GM12878 (cell line): ENCODE data around the gene RBM4B. TPM values are rescaled to one million over a fixed set of nuclear protein-coding genes. Genes with fewer than 3 reads are reported as not detected.
A peak's percentile ranks its signal among the peaks of the same experiment; 100 is the strongest.

Experiments
- ATAC-seq: fragments of 200-7000 bp; cut with Tn5 transposase; 3 replicates; pipeline ENCODE4 v1.9.1; 2020; ENCODE audit warnings: mild to moderate bottlenecking, moderate library complexity
- BruUV-seq: library from RNA; stranded (reverse); fragments of 400-500 nt; replicated peaks from 2 replicates; lab custom pipeline; 2021; lab: Mats Ljungman, UMichigan
- CTCF ChIA-PET: fragments of 300-600 bp; sonication (Branson Sonifier 250); formaldehyde crosslinking; extraction: SDS; loops from one replicate; lab custom pipeline; 2021; ENCODE audit warnings: inconsistent platforms; lab: Yijun Ruan, JAX
- POLR2A ChIA-PET: fragments of 350-600 bp; formaldehyde crosslinking; extraction: SDS; loops from one replicate; lab custom pipeline; 2021; ENCODE audit warnings: inconsistent platforms; lab: Charles Lee
- RAD21 ChIA-PET: fragments of 300-600 bp; sonication (Branson Sonifier 250); formaldehyde crosslinking; loops from one replicate; lab custom pipeline; 2023; ENCODE audit warnings: antibody characterized with exemption; ENCODE audit not compliant: unreplicated experiment; lab: Charles Lee
- SMC1A ChIA-PET: fragments of 300-600 bp; sonication (Branson Sonifier 250); formaldehyde crosslinking; loops from one replicate; lab custom pipeline; 2023; ENCODE audit not compliant: unreplicated experiment, uncharacterized antibody; lab: Charles Lee
- DNase-seq: peaks from one replicate; pipeline ENCODE4 v3.0.0-alpha.2; 2011; ENCODE audit warnings: low read depth, low spot score
- FAIRE-seq: peaks from 3 replicates; lab custom pipeline; 2011; peaks lifted over from hg19 to GRCh38; lab: Jason Lieb, UNC
- H2AFZ ChIP-seq: 2 replicates; pipeline ENCODE4 v1.6.0; 2011; ENCODE audit warnings: low read depth, low read length, control low read depth; ENCODE audit not compliant: control insufficient read depth
- H3K27ac ChIP-seq: 2 replicates; pipeline ENCODE4 v1.5.1; 2011; ENCODE audit warnings: control low read depth; ENCODE audit not compliant: control insufficient read depth, insufficient read depth
- H3K27me3 ChIP-seq, 2 experiments: replicated peaks in 1 of 2; 2 replicates each; pipeline versions ENCODE4 v1.6.0 to v1.6.1; 2011; ENCODE audit warnings: low read length in 1 of 2; ENCODE audit not compliant: control insufficient read depth in 2 of 2, insufficient read depth in 2 of 2
- H3K36me3 ChIP-seq, 2 experiments: 2 replicates each; pipeline ENCODE4 v1.5.1; 2011; ENCODE audit warnings: low read length in 1 of 2; ENCODE audit not compliant: control insufficient read depth in 2 of 2, insufficient read depth in 2 of 2
- H3K4me1 ChIP-seq: 2 replicates; pipeline ENCODE4 v1.6.1; 2011; ENCODE audit warnings: mild to moderate bottlenecking, low read length, moderate library complexity, mixed read lengths; ENCODE audit not compliant: control insufficient read depth, insufficient read depth
- H3K4me2 ChIP-seq: 2 replicates; pipeline ENCODE4 v1.6.0; 2011; ENCODE audit warnings: control low read depth; ENCODE audit not compliant: control insufficient read depth, insufficient read depth
- H3K4me3 ChIP-seq: fragments of 200-600 bp; sonication (generic); 2 replicates; pipeline ENCODE4 v1.5.1; 2016
- H3K79me2 ChIP-seq: 2 replicates; pipeline ENCODE4 v1.6.0; 2011; ENCODE audit warnings: low read length; ENCODE audit not compliant: control insufficient read depth, insufficient read depth
- H3K9ac ChIP-seq: 2 replicates; pipeline ENCODE4 v1.8.0; 2011; ENCODE audit warnings: low read length, control low read depth, mixed read lengths; ENCODE audit not compliant: control insufficient read depth, insufficient read depth
- H3K9me3 ChIP-seq: replicated peaks from 3 replicates; pipeline ENCODE4 v1.5.1; 2011; ENCODE audit warnings: mild to moderate bottlenecking, low read length; ENCODE audit not compliant: control insufficient read depth, insufficient read depth
- H4K20me1 ChIP-seq: 2 replicates; pipeline ENCODE4 v1.6.0; 2011; ENCODE audit not compliant: control insufficient read depth, insufficient read depth
- CBX5 ChIP-seq: sonication (generic); IDR thresholded peaks from 2 replicates; pipeline ENCODE4 v1.6.1; 2016; ENCODE audit warnings: low read depth, moderate library complexity, mild to moderate bottlenecking, inconsistent platforms
- EGR1 ChIP-seq, 2 experiments: IDR thresholded peaks; 1 replicate in 1 of 2; 2 replicates in 1 of 2; pipeline ENCODE4 v1.6.1; 2011 to 2012; ENCODE audit warnings: low read depth in 2 of 2, low read length in 2 of 2, borderline replicate concordance in 1 of 2, mild to moderate bottlenecking in 1 of 2, moderate library complexity in 1 of 2
- FOXM1 ChIP-seq: IDR thresholded peaks from 2 replicates; pipeline ENCODE4 v1.6.1; 2012; ENCODE audit warnings: low read depth, mild to moderate bottlenecking, inconsistent platforms, low read length, moderate library complexity
- GATAD2B ChIP-seq: fragments of 450-650 bp; conservative IDR thresholded peaks from 2 replicates; pipeline ENCODE4 v1.6.1; 2017; ENCODE audit warnings: low read depth, mild to moderate bottlenecking, moderate library complexity
- MEF2A ChIP-seq: IDR thresholded peaks from 2 replicates; pipeline ENCODE4 v1.6.1; 2011; ENCODE audit warnings: low read depth, mild to moderate bottlenecking, low read length, moderate library complexity; ENCODE audit not compliant: insufficient read depth
- POLR2A ChIP-seq: IDR thresholded peaks from 2 replicates; pipeline ENCODE4 v1.6.1; 2011; ENCODE audit warnings: low read depth, mild to moderate bottlenecking, low read length
- POLR2AphosphoS5 ChIP-seq: IDR thresholded peaks from 2 replicates; pipeline ENCODE4 v1.6.1; 2011; ENCODE audit warnings: mild to moderate bottlenecking, low read length, inconsistent platforms
- RUNX3 ChIP-seq: IDR thresholded peaks from 2 replicates; pipeline ENCODE4 v1.6.1; 2012; ENCODE audit warnings: low read length, inconsistent platforms
- SRF ChIP-seq, 2 experiments: IDR thresholded peaks; 2 replicates each; pipeline ENCODE4 v1.6.1; 2011; ENCODE audit warnings: low read depth in 2 of 2, low read length in 2 of 2, mild to moderate bottlenecking in 1 of 2, moderate library complexity in 1 of 2
- TBL1XR1 ChIP-seq: IDR thresholded peaks from 2 replicates; pipeline ENCODE4 v1.6.1; 2012; ENCODE audit warnings: low read depth, low read length, improper control_type of control experiment
- ZNF622 ChIP-seq: fragments of 450-650 bp; IDR thresholded peaks from 2 replicates; pipeline ENCODE4 v1.6.1; 2017; ENCODE audit warnings: mild to moderate bottlenecking, inconsistent platforms
- ZSCAN29 ChIP-seq: fragments of 450-650 bp; IDR thresholded peaks from 2 replicates; pipeline ENCODE4 v1.6.1; 2017; ENCODE audit warnings: mild to moderate bottlenecking, moderate library complexity
- WGBS: methylation state at CpG from one replicate; pipeline ENCODE4 v1.1.6; 2016; ENCODE audit warnings: low lambda C conversion rate; ENCODE audit not compliant: insufficient replicate concordance, insufficient coverage; ENCODE audit errors: missing lambda C conversion rate; 5-methylcytosine and 5-hydroxymethylcytosine counted together
- in situ Hi-C: fragments of 300-500 bp; cut with MboI; formaldehyde crosslinking; loops from 9 replicates; pipeline ENCODE4 v1.14.3; 2018; ENCODE audit warnings: mixed read lengths
- intact Hi-C: fragments of 100-400 bp; cut with micrococcal nuclease; formaldehyde crosslinking; loops from one replicate; pipeline ENCODE4 v1.14.2; 2022; ENCODE audit not compliant: unreplicated experiment
- polyA plus RNA-seq, 11 experiments: library from polyadenylated mRNA; depleted of rRNA in 4 of 11; unstranded in 6 of 11; stranded (reverse) in 5 of 11; fragments of >200 nt; fragmentation: Nextera tagmentation in 4 of 11; fragmentation: Illumina TruSeq in 1 of 11; extraction: Ambion mirVana in 4 of 11; extraction: Trizol in 1 of 11; gene quantifications; 1 replicate in 1 of 11; 2 replicates in 10 of 11; pipeline versions ENCODE4 v1.2.1 to v1.2.3, GENCODE V29; 2011 to 2016; ENCODE audit warnings: inconsistent platforms in 2 of 11, missing spikeins in 2 of 11, low read depth in 1 of 11
- total RNA-seq, 4 experiments: library from RNA; depleted of rRNA in 3 of 4; stranded (reverse); fragments of >200 nt in 3 of 4; fragmentation: Illumina TruSeq in 1 of 4; extraction: Trizol in 1 of 4; gene quantifications; 2 replicates each; pipeline versions ENCODE4 v1.2.1 to v1.2.3, GENCODE V29; 2013 to 2021
- TF ChIP-seq, protein P1 (sequence below): fragments of 450-650 bp; IDR thresholded peaks from 2 replicates; pipeline ENCODE4 v1.6.1; 2017; ENCODE audit warnings: low read depth, mild to moderate bottlenecking, moderate library complexity
- TF ChIP-seq, protein P2 (sequence below): fragments of 150-350 bp; IDR thresholded peaks from 2 replicates; pipeline ENCODE4 v1.6.1; 2016; ENCODE audit warnings: low read depth, low read length
- TF ChIP-seq, protein P3 (sequence below): fragments of 450-650 bp; IDR thresholded peaks from 2 replicates; pipeline ENCODE4 v1.6.1; 2014; ENCODE audit warnings: mild to moderate bottlenecking

The RBM4B gene
- total and polyA plus RNA-seq, 10 of the 15 experiments (the other 5 are each of a cell fraction or from before 2014, with no cell fraction given): 16.1 to 37.0 (median 21.6) TPM

DNA sequence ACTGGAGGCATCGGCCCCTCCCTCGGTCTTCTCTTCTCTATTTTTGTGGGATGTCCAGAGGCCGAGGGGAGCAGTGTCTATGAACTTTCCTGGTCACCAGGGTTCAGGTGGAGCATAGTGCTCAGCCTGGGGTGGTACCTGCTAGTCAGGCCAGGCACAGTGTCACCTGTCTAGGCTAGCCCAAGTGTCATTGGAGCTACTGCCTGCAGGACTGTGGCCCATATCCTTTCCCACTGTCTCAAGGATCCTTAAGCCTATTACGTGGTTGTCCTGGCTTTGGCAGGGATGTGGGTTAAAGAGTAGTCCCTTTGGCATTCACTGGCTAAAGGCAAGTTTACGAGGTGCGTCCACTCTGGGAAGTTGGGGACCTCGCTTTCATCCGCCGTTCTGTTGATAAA, 51.9 kb downstream of the RBM4B start:
- H3K36me3 ChIP-seq: peaks cover 51 to 67% of the 10 kb centered on the region in 2 experiments
- POLR2A ChIA-PET: interaction anchor here (1.2 kb wide), 1 partner anchor 12 kb away, joined by 4 read pairs; the partner anchor contains the start of gene RBM4
- WGBS: 97% methylated on average over 9 of the region's 9 CpGs
- peaks cover 20% of the 10 kb centered on the region for H4K20me1 ChIP-seq
- SMC1A ChIA-PET: no interaction called here
- FAIRE-seq: no peak
- in situ Hi-C loops (no loop called here), intact Hi-C loops (no loop called here)
- no peak overlapping the region for H3K4me2 ChIP-seq
- CTCF ChIA-PET: interaction anchor here (10.1 kb wide), 1 partner anchor 10 kb away, joined by 71 read pairs; the partner anchor contains the start of gene RBM4
- no peak overlapping the region for H3K27ac ChIP-seq
- no peak for ATAC-seq
- no peak for DNase-seq
- no peaks in the 10 kb centered on the region for H3K9me3 ChIP-seq
- RAD21 ChIA-PET: interaction anchor here (1.4 kb wide), 1 partner anchor 51 kb away, joined by 3 read pairs; no protein-coding TSS in a partner anchor
- peak; percentile 59; the same call in 1 of the 2 replicates for TF ChIP-seq POLR2AphosphoS5
- TF ChIP-seq ZSCAN29: no peak
- TF ChIP-seq RUNX3: no peak
- TF ChIP-seq CBX5: no peak
- peak; percentile 68 for TF ChIP-seq POLR2A
- TF ChIP-seq TBL1XR1: no peak
- no peak for TF ChIP-seq GATAD2B
- TF ChIP-seq, protein P1, sequence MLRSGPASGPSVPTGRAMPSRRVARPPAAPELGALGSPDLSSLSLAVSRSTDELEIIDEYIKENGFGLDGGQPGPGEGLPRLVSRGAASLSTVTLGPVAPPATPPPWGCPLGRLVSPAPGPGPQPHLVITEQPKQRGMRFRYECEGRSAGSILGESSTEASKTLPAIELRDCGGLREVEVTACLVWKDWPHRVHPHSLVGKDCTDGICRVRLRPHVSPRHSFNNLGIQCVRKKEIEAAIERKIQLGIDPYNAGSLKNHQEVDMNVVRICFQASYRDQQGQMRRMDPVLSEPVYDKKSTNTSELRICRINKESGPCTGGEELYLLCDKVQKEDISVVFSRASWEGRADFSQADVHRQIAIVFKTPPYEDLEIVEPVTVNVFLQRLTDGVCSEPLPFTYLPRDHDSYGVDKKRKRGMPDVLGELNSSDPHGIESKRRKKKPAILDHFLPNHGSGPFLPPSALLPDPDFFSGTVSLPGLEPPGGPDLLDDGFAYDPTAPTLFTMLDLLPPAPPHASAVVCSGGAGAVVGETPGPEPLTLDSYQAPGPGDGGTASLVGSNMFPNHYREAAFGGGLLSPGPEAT: no peak
- TF ChIP-seq, protein P2, sequence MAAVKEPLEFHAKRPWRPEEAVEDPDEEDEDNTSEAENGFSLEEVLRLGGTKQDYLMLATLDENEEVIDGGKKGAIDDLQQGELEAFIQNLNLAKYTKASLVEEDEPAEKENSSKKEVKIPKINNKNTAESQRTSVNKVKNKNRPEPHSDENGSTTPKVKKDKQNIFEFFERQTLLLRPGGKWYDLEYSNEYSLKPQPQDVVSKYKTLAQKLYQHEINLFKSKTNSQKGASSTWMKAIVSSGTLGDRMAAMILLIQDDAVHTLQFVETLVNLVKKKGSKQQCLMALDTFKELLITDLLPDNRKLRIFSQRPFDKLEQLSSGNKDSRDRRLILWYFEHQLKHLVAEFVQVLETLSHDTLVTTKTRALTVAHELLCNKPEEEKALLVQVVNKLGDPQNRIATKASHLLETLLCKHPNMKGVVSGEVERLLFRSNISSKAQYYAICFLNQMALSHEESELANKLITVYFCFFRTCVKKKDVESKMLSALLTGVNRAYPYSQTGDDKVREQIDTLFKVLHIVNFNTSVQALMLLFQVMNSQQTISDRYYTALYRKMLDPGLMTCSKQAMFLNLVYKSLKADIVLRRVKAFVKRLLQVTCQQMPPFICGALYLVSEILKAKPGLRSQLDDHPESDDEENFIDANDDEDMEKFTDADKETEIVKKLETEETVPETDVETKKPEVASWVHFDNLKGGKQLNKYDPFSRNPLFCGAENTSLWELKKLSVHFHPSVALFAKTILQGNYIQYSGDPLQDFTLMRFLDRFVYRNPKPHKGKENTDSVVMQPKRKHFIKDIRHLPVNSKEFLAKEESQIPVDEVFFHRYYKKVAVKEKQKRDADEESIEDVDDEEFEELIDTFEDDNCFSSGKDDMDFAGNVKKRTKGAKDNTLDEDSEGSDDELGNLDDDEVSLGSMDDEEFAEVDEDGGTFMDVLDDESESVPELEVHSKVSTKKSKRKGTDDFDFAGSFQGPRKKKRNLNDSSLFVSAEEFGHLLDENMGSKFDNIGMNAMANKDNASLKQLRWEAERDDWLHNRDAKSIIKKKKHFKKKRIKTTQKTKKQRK: no peak
- TF ChIP-seq FOXM1: no peak
- TF ChIP-seq EGR1 (IDR thresholded peaks at IDR 0.05; ENCODE audit: borderline replicate concordance in 1 of 2, low read depth in 2 of 2, low read length in 2 of 2): no peak
- no peak for TF ChIP-seq SRF (IDR thresholded peaks at IDR 0.05; ENCODE audit: low read depth in 2 of 2, low read length in 2 of 2)
- TF ChIP-seq ZNF622: no peak
- TF ChIP-seq MEF2A: no peak
- TF ChIP-seq, protein P3, sequence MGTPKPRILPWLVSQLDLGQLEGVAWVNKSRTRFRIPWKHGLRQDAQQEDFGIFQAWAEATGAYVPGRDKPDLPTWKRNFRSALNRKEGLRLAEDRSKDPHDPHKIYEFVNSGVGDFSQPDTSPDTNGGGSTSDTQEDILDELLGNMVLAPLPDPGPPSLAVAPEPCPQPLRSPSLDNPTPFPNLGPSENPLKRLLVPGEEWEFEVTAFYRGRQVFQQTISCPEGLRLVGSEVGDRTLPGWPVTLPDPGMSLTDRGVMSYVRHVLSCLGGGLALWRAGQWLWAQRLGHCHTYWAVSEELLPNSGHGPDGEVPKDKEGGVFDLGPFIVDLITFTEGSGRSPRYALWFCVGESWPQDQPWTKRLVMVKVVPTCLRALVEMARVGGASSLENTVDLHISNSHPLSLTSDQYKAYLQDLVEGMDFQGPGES: no peak
- H3K9ac ChIP-seq: no peak overlapping the region
- no peak overlapping the region for H3K4me3 ChIP-seq
- no peaks in the 10 kb centered on the region for H3K27me3 ChIP-seq
- peaks cover 96% of the 10 kb centered on the region for H3K79me2 ChIP-seq
- H2AFZ ChIP-seq: no peak overlapping the region
- BruUV-seq: no TSS peak
- no peaks in the 10 kb centered on the region for H3K4me1 ChIP-seq
